AG04449 (cell line): ENCODE data around the gene ZNF14.
A peak's percentile ranks its signal among the peaks of the same experiment; 100 is the strongest.
"Not testable (repeated sequence)": the region's sequence is repeated elsewhere in the genome, so short reads cannot be mapped to it uniquely, and the experiment has no call there.

Source experiments
- CTCF ChIA-PET: fragments of 350-600 bp; formaldehyde crosslinking; extraction: SDS; loops from one replicate; lab custom pipeline; 2021; ENCODE audit warnings: antibody characterized with exemption; lab: Yijun Ruan, JAX
- POLR2A ChIA-PET: fragments of 400-600, 350-600 bp; formaldehyde crosslinking; extraction: SDS; loops from one replicate; lab custom pipeline; 2020; ENCODE audit warnings: antibody characterized with exemption, inconsistent platforms; lab: Yijun Ruan, JAX
- DNase-seq: peaks from one replicate; pipeline ENCODE4 v3.0.0-alpha.2; 2010; ENCODE audit warnings: low read depth, low spot score
- H3K4me3 ChIP-seq: 2 replicates; pipeline ENCODE4 v1.5.1; 2011; ENCODE audit warnings: low read depth, mild to moderate bottlenecking, control low read depth, low read length
- TF ChIP-seq, protein P1 (sequence below): IDR thresholded peaks from one replicate; pipeline ENCODE4 v1.5.1; 2011; ENCODE audit warnings: mild to moderate bottlenecking, moderate library complexity, low read length, control low read depth, inconsistent platforms; ENCODE audit not compliant: insufficient read depth; ENCODE audit errors: missing control alignments

Gene ZNF14

GRCh38 chr19:19670070-19670551 lies 62.8 kb downstream of the ZNF14 start:
- no peak for DNase-seq
- H3K4me3 ChIP-seq = peak overlapping the region; percentile 16; the same call in 1 of the 2 replicates
- TF ChIP-seq, protein P1, sequence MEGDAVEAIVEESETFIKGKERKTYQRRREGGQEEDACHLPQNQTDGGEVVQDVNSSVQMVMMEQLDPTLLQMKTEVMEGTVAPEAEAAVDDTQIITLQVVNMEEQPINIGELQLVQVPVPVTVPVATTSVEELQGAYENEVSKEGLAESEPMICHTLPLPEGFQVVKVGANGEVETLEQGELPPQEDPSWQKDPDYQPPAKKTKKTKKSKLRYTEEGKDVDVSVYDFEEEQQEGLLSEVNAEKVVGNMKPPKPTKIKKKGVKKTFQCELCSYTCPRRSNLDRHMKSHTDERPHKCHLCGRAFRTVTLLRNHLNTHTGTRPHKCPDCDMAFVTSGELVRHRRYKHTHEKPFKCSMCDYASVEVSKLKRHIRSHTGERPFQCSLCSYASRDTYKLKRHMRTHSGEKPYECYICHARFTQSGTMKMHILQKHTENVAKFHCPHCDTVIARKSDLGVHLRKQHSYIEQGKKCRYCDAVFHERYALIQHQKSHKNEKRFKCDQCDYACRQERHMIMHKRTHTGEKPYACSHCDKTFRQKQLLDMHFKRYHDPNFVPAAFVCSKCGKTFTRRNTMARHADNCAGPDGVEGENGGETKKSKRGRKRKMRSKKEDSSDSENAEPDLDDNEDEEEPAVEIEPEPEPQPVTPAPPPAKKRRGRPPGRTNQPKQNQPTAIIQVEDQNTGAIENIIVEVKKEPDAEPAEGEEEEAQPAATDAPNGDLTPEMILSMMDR = no peak
- ChIA-PET CTCF (interaction anchor here (1.4 kb wide), 1 partner anchor 138 kb away, joined by 5 read pairs; no protein-coding TSS in a partner anchor), POLR2A (interaction anchor here (1.2 kb wide), 1 partner anchor 63 kb away, joined by 4 read pairs; the partner anchor contains the start of gene ZNF14)

DNA sequence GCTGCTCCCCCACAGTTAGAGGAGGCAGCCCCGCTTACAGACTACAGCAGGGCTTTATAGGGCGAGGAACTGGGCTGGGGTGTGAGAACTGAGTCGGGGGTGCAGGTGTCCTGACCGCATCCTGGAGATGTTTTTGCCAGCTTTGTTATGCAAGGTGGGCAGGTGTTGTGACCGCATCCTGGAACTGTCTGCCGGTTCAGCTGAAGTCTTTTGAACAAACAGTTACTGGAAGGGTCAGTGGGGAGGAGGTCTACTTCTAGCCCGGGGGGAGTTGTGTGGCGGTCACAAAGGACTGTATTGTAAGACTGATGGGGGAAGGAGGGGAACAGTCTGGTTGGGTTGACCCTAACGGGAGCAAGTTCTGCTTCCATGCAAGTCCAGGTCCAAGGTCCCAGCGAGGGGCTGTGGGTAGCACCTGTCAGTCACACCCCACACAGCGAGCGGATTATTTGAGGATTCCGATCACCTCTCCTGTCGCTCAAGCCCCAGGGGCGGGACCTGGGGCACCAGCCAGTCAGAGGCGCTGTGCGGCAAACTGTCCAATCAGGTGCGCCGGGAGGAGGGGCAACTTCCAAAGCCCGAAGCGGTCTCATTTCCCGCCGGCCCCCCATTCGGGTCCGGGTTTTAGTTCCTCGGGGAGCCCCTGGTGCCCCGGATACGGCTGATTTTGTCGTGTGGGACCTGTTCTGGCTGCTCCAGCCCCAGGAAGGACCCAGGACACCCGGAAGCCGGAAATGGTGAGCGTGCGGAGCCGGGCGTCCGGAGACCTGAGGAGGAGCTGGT lies 64.5 kb downstream of the ZNF14 start, which contains the start of gene ZNF101:
ZNF101 (plus strand) TSS at position 610 of the 783 bp plus-strand sequence; CDS start at position 735, 125 bp downstream.
- peak; percentile 37 for DNase-seq
- TF ChIP-seq, protein P1 = no peak
- CTCF ChIA-PET = interaction anchor here (0.9 to 1.4 kb wide), 2 partner anchors 136 to 292 kb away, joined by 4 to 5 read pairs; no protein-coding TSS in a partner anchor
- POLR2A ChIA-PET = interaction anchor here (1.2 kb wide), 3 partner anchors 65 to 197 kb away, joined by 3 to 7 read pairs (median 4); partner anchors contain the start of genes ZNF14 and ZNF253
- H3K4me3 ChIP-seq = peak within 1 kb of the TSS; percentile 88

DNA sequence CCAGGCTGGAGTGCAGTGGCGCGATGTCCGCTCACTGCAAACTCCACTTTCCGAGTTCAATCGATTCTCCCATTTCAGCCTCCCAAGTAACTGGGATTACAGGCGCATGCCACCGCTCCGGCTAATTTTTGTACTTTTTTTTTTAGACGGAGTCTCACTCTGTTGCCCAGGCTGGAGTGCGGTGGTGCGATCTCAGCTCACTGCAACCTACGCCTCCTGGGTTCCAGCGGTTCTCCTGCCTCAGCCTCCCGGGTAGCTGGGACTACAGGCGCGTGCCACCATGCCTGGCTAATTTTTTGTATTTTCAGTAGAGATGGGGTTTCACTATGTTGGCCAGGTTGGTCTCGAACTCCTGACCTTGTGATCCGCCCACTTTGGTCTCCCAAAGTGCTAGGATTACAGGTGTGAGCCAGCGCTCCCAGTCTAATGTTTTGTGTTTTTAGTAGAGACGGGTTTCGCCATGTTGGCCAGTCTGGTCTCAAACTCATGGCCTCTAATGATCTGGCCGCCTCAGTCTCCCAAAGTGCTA lies 67.4 kb downstream of the ZNF14 start:
- CTCF ChIA-PET, DNase-seq, H3K4me3 ChIP-seq: not testable (repeated sequence)
- POLR2A ChIA-PET = interaction anchor here (0.7 kb wide), 1 partner anchor 293 kb away, joined by 4 read pairs; no protein-coding TSS in a partner anchor

GRCh38 chr19:19663256-19664120 lies 69.4 kb downstream of the ZNF14 start, which contains the start of gene ATP13A1:
Gene ATP13A1, minus strand, starts transcription at chr19:19663676. Its CDS starts 10 bp downstream, at chr19:19663666.
- CTCF ChIA-PET = interaction anchor here (0.6 to 7.4 kb wide), 4 partner anchors 10 to 131 kb away, joined by 3 to 41 read pairs (median 10); partner anchors contain the start of gene GMIP
- peak; percentile 78 for DNase-seq
- peak within 1 kb of the TSS; percentile 99 for H3K4me3 ChIP-seq
- TF ChIP-seq, protein P1 = peak; percentile 17
- POLR2A ChIA-PET = interaction anchor here (0.7 kb wide), 1 partner anchor 202 kb away, joined by 3 read pairs; the partner anchor contains the start of gene ZNF253

GRCh38 chr19:19662871-19663255 lies 70.0 kb downstream of the ZNF14 start:
- DNase-seq = no peak
- TF ChIP-seq, protein P1 = no peak
- CTCF ChIA-PET = interaction anchor here (0.6 to 7.4 kb wide), 4 partner anchors 9 to 131 kb away, joined by 3 to 41 read pairs (median 10); partner anchors contain the start of gene GMIP
- peak overlapping the region; percentile 99 for H3K4me3 ChIP-seq
- POLR2A ChIA-PET = no interaction called here

- CTCF ChIA-PET = interaction anchor here (0.9 to 7.4 kb wide), 3 partner anchors 11 to 130 kb away, joined by 3 to 41 read pairs (median 14); partner anchors contain the start of gene GMIP
- no peak for DNase-seq
- TF ChIP-seq, protein P1 = no peak
- POLR2A ChIA-PET = no interaction called here
- H3K4me3 ChIP-seq = peak overlapping the region; percentile 99
These were observed 70.6 kb downstream of the ZNF14 start for GRCh38 chr19:19662344-19662743.
